ENCODE measurements around the gene SLC7A1.
A peak's percentile ranks its signal among the peaks of the same experiment; 100 is the strongest.

SLC7A1 gene

DNA sequence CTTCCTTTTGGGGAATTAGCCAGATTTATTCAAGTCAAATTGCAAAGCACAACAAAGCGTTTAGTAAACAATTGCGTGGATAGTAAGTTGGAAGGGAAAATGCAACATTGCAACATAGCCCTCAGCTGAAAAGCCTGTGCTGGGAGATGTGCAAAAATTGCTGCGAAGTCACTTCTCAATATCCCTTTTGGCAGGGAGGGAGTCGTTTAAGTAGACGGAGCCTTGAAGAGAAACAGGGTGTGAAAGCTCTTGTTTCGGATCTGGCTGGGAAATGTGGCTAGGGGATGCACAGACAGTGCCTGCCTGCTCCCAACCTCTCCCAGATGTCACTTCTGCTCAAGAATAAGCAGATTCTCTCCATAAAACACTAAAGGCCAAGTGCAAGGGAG, 56.8 kb downstream of the SLC7A1 start:
- no peak overlapping the region for H3K9ac ChIP-seq (ENCODE audit: low read length)
- H4K20me1 ChIP-seq (ENCODE audit: insufficient read depth, low read length) = no peaks in the 10 kb centered on the region
- H3K27ac ChIP-seq (ENCODE audit: low read depth, low read length, poor library complexity, severe bottlenecking) = peak overlapping the region; percentile 60

DNA sequence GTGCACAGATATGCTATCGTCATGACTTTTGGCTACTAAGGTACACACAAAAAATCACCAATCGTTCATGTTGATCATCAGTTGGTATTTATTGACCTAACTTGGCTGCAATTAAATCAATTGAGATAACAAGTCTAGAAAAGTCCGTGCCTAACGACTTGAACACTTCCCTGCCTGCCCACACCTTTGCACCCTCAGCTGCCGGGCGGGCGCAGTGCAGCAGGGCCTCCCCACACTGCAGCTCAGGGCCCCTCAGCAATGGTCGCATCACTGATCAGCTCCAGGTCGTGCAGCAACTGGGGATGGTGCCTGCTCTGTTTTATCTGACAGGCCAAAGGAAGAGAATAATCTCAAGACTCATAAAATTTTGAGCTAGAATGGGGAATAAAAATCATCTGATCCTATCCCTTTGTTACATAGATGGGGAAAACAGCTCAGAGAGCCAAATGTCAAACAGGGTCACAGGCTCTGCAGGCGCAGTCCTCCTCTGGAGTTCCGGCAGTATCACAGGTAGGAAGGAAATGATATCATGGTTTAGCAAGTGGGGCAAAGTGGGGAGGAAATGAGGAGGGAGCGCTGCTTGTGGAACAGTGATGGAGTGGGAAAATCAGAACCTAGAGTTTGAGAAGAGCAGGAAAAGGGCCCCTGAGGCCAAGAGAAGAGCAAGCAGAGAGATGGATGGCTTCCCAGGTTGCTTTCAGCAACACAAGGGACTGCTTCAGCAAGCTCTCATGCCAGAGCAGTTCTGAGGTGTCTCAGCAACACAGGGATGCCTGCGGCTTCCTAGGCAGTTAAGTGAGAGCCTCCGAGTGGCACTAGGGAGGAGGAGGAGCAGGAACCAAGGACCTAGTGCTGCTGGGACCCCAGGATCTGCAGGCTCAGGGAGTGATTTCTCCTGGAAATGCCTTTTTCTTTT, 57.5 kb downstream of the SLC7A1 start:
- no peaks in the 10 kb centered on the region for H3K9me2 ChIP-seq (ENCODE audit: low read depth, low read length)
- H3K4me1 ChIP-seq (ENCODE audit: insufficient read depth, low read length, severe bottlenecking) = peaks cover 39% of the 10 kb centered on the region
- H4K20me1 ChIP-seq (ENCODE audit: insufficient read depth, low read length) = no peaks in the 10 kb centered on the region
- no peaks in the 10 kb centered on the region for H3K27me3 ChIP-seq (ENCODE audit: insufficient read depth, low read length)
- peaks cover 71% of the 10 kb centered on the region for H3K36me3 ChIP-seq (ENCODE audit: insufficient read depth, low read length)
- no peaks in the 10 kb centered on the region for H3K9me3 ChIP-seq (ENCODE audit: low read length)
- TF ChIP-seq, protein P1, sequence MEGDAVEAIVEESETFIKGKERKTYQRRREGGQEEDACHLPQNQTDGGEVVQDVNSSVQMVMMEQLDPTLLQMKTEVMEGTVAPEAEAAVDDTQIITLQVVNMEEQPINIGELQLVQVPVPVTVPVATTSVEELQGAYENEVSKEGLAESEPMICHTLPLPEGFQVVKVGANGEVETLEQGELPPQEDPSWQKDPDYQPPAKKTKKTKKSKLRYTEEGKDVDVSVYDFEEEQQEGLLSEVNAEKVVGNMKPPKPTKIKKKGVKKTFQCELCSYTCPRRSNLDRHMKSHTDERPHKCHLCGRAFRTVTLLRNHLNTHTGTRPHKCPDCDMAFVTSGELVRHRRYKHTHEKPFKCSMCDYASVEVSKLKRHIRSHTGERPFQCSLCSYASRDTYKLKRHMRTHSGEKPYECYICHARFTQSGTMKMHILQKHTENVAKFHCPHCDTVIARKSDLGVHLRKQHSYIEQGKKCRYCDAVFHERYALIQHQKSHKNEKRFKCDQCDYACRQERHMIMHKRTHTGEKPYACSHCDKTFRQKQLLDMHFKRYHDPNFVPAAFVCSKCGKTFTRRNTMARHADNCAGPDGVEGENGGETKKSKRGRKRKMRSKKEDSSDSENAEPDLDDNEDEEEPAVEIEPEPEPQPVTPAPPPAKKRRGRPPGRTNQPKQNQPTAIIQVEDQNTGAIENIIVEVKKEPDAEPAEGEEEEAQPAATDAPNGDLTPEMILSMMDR (IDR thresholded peaks at IDR 0.05; ENCODE audit: low read length) = no peak
- no peak for TF ChIP-seq EZH2 (IDR thresholded peaks at IDR 0.05; ENCODE audit: borderline replicate concordance, low read length)
- H3F3A ChIP-seq (ENCODE audit: insufficient read depth, low read length) = no peaks in the 10 kb centered on the region
- H3K4me2 ChIP-seq (ENCODE audit: low read length) = no peak overlapping the region
- peak overlapping the region; percentile 13 for H3K27ac ChIP-seq (ENCODE audit: low read depth, low read length, poor library complexity, severe bottlenecking)
- no peak overlapping the region for H3K4me3 ChIP-seq (ENCODE audit: low read depth, low read length, poor library complexity, severe bottlenecking)
- peaks cover 15% of the 10 kb centered on the region; the same call in 1 of the 2 replicates for H3K79me2 ChIP-seq (ENCODE audit: insufficient read depth, low read length)
- H3K9ac ChIP-seq (ENCODE audit: low read length) = no peak overlapping the region
- no peak overlapping the region for H2AFZ ChIP-seq (ENCODE audit: low read length)

More for the DNA sequence above, 56.8 kb downstream of the SLC7A1 start:
- Histone ChIP-seq H3K79me2 (ENCODE audit: insufficient read depth, low read length) (peaks cover 20% of the 10 kb centered on the region; the same call in 1 of the 2 replicates), H2AFZ (ENCODE audit: low read length) (no peak overlapping the region), H3K9me2 (ENCODE audit: low read depth, low read length) (no peaks in the 10 kb centered on the region), H3K9me3 (ENCODE audit: low read length) (no peaks in the 10 kb centered on the region), H3K36me3 (ENCODE audit: insufficient read depth, low read length) (peaks cover 64% of the 10 kb centered on the region), H3K27me3 (ENCODE audit: insufficient read depth, low read length) (no peaks in the 10 kb centered on the region), H3K4me2 (ENCODE audit: low read length) (no peak overlapping the region; the same call in 1 of the 2 replicates), H3F3A (ENCODE audit: insufficient read depth, low read length) (no peaks in the 10 kb centered on the region), H3K4me3 (ENCODE audit: low read depth, low read length, poor library complexity, severe bottlenecking) (no peak overlapping the region), H3K4me1 (ENCODE audit: insufficient read depth, low read length, severe bottlenecking) (peaks cover 39% of the 10 kb centered on the region)
- TF ChIP-seq, protein P1 (IDR thresholded peaks at IDR 0.05; ENCODE audit: low read length) = no peak
- no peak for TF ChIP-seq EZH2 (IDR thresholded peaks at IDR 0.05; ENCODE audit: borderline replicate concordance, low read length)

- H3K9me2 ChIP-seq (ENCODE audit: low read depth, low read length) = no peaks in the 10 kb centered on the region
- peaks cover 15% of the 10 kb centered on the region; the same call in 1 of the 2 replicates for H3K79me2 ChIP-seq (ENCODE audit: insufficient read depth, low read length)
- H2AFZ ChIP-seq (ENCODE audit: low read length) = no peak overlapping the region
- H3K4me1 ChIP-seq (ENCODE audit: insufficient read depth, low read length, severe bottlenecking) = peaks cover 39% of the 10 kb centered on the region
- no peak overlapping the region for H3K27ac ChIP-seq (ENCODE audit: low read depth, low read length, poor library complexity, severe bottlenecking)
- H4K20me1 ChIP-seq (ENCODE audit: insufficient read depth, low read length) = no peaks in the 10 kb centered on the region
- H3K27me3 ChIP-seq (ENCODE audit: insufficient read depth, low read length) = no peaks in the 10 kb centered on the region
- no peak for TF ChIP-seq EZH2 (IDR thresholded peaks at IDR 0.05; ENCODE audit: borderline replicate concordance, low read length)
- TF ChIP-seq, protein P1 (IDR thresholded peaks at IDR 0.05; ENCODE audit: low read length) = no peak
- no peak overlapping the region for H3K4me2 ChIP-seq (ENCODE audit: low read length)
- H3K36me3 ChIP-seq (ENCODE audit: insufficient read depth, low read length) = peaks cover 82% of the 10 kb centered on the region
- H3K9ac ChIP-seq (ENCODE audit: low read length) = no peak overlapping the region
- H3K4me3 ChIP-seq (ENCODE audit: low read depth, low read length, poor library complexity, severe bottlenecking) = no peak overlapping the region
- H3K9me3 ChIP-seq (ENCODE audit: low read length) = no peaks in the 10 kb centered on the region
- H3F3A ChIP-seq (ENCODE audit: insufficient read depth, low read length) = no peaks in the 10 kb centered on the region
Observed at GRCh38 chr13:29536853-29537252, 58.6 kb downstream of the SLC7A1 start.
